Trophoblast cell (in vitro differentiated cells and primary cell): Measurements from ENCODE around the gene ARIH2.

Experiments used
- DNase-seq, 2 donors: peaks; one replicate each; pipeline ENCODE4 v3.0.0-alpha.2; 2016
- H2AFZ ChIP-seq: 2 replicates; pipeline ENCODE4 v1.6.1; 2013; ENCODE audit warnings: low read length, moderate library complexity, mild to moderate bottlenecking; ENCODE audit not compliant: insufficient read depth, poor library complexity
- H2AK5ac ChIP-seq: 2 replicates; pipeline ENCODE4 v1.6.1; 2013; ENCODE audit warnings: mild to moderate bottlenecking, low read length
- H2BK120ac ChIP-seq: 2 replicates; pipeline ENCODE4 v1.6.1; 2013; ENCODE audit warnings: low read length, mild to moderate bottlenecking, moderate library complexity; ENCODE audit not compliant: insufficient read depth, poor library complexity
- H2BK12ac ChIP-seq: 2 replicates; pipeline ENCODE4 v1.6.1; 2013; ENCODE audit warnings: mild to moderate bottlenecking, low read length, moderate library complexity
- H2BK5ac ChIP-seq: 2 replicates; pipeline ENCODE4 v1.6.1; 2013; ENCODE audit warnings: low read length, low read depth, moderate library complexity, mild to moderate bottlenecking; ENCODE audit not compliant: poor library complexity
- H3K14ac ChIP-seq: 2 replicates; pipeline ENCODE4 v1.6.1; 2013; ENCODE audit warnings: mild to moderate bottlenecking, low read length
- H3K18ac ChIP-seq: 2 replicates; pipeline ENCODE4 v1.6.1; 2013; ENCODE audit warnings: mild to moderate bottlenecking, low read length
- H3K23ac ChIP-seq: 2 replicates; pipeline ENCODE4 v1.6.1; 2013; ENCODE audit warnings: low read length
- H3K27ac ChIP-seq: 2 replicates; pipeline ENCODE4 v1.5.1; 2013; ENCODE audit warnings: low read depth, mild to moderate bottlenecking, inconsistent platforms, low read length, moderate library complexity
- H3K27me3 ChIP-seq: 2 replicates; pipeline ENCODE4 v1.6.1; 2013; ENCODE audit warnings: inconsistent platforms, mild to moderate bottlenecking, low read length, moderate library complexity; ENCODE audit not compliant: insufficient read depth
- H3K36me3 ChIP-seq, 2 experiments: 1 replicate in 1 of 2; 2 replicates in 1 of 2; pipeline ENCODE4 v1.6.1; 2013; ENCODE audit warnings: low read length in 2 of 2, mild to moderate bottlenecking in 2 of 2, moderate library complexity in 1 of 2; ENCODE audit not compliant: insufficient read depth in 2 of 2, control insufficient read depth in 1 of 2
- H3K4ac ChIP-seq: 2 replicates; pipeline ENCODE4 v1.6.1; 2013; ENCODE audit warnings: low read depth, mild to moderate bottlenecking, low read length, moderate library complexity
- H3K4me1 ChIP-seq, 2 experiments: 1 replicate in 1 of 2; 2 replicates in 1 of 2; pipeline ENCODE4 v1.6.1; 2013; ENCODE audit warnings: low read length in 2 of 2, mild to moderate bottlenecking in 2 of 2, moderate library complexity in 1 of 2; ENCODE audit not compliant: insufficient read depth in 2 of 2, control insufficient read depth in 1 of 2
- H3K4me2 ChIP-seq: 2 replicates; pipeline ENCODE4 v1.6.1; 2013; ENCODE audit warnings: inconsistent platforms, mild to moderate bottlenecking, low read length, moderate library complexity
- H3K4me3 ChIP-seq: 2 replicates; pipeline ENCODE4 v1.5.1; 2013; ENCODE audit warnings: mild to moderate bottlenecking, low read depth, low read length, inconsistent platforms
- H3K79me1 ChIP-seq: one replicate; pipeline ENCODE4 v1.6.1; 2013; ENCODE audit warnings: low read length
- H3K79me2 ChIP-seq: 2 replicates; pipeline ENCODE4 v1.6.1; 2013; ENCODE audit warnings: low read length, mild to moderate bottlenecking; ENCODE audit not compliant: control insufficient read depth, insufficient read depth, poor library complexity
- H3K9ac ChIP-seq: 2 replicates; pipeline ENCODE4 v1.6.1; 2013; ENCODE audit warnings: mild to moderate bottlenecking, low read length
- H3K9me3 ChIP-seq: 2 replicates; pipeline ENCODE4 v1.6.1; 2013; ENCODE audit warnings: low read depth, mild to moderate bottlenecking, control low read depth, inconsistent platforms, low read length; ENCODE audit not compliant: insufficient read depth
- H4K12ac ChIP-seq: 2 replicates; pipeline ENCODE4 v1.6.1; 2013; ENCODE audit warnings: low read depth, mild to moderate bottlenecking, low read length, moderate library complexity
- H4K8ac ChIP-seq: 2 replicates; pipeline ENCODE4 v1.6.1; 2013; ENCODE audit warnings: low read depth, mild to moderate bottlenecking, low read length, moderate library complexity
- H4K91ac ChIP-seq: one replicate; pipeline ENCODE4 v1.6.1; 2013; ENCODE audit warnings: low read depth, mild to moderate bottlenecking, low read length, moderate library complexity
- WGBS: extraction: QIAGEN DNeasy Blood & Tissue Kit; methylation state at CpG from one replicate; pipeline ENCODE4 v1.1.7; 2013; ENCODE audit warnings: missing lambda C conversion rate; ENCODE audit not compliant: insufficient read length, insufficient coverage; ENCODE audit errors: extremely low coverage; 5-methylcytosine and 5-hydroxymethylcytosine counted together

ARIH2 gene

GRCh38 chr3:49016414-49017228 lies 98.0 kb downstream of the ARIH2 start:
- H3K23ac ChIP-seq = no peak overlapping the region
- H3K4me3 ChIP-seq = no peak overlapping the region
- no peak overlapping the region for H3K4me2 ChIP-seq
- H3K9ac ChIP-seq = no peak overlapping the region
- no peaks in the 10 kb centered on the region for H3K27me3 ChIP-seq
- peaks cover 20% of the 10 kb centered on the region for H3K79me1 ChIP-seq
- no peak overlapping the region for H2AK5ac ChIP-seq
- H3K79me2 ChIP-seq = peaks cover 12% of the 10 kb centered on the region
- no peak overlapping the region for H3K18ac ChIP-seq
- H3K36me3 ChIP-seq = peaks cover 53 to 54% of the 10 kb centered on the region in 2 experiments
- no peak overlapping the region for H4K8ac ChIP-seq
- H2AFZ ChIP-seq = no peak overlapping the region
- WGBS = no CpG with 5 or more reads among the region's 6 CpGs
- H3K14ac ChIP-seq = no peak overlapping the region
- H3K4me1 ChIP-seq = peaks cover 6 to 16% of the 10 kb centered on the region in 2 experiments
- peaks cover 2% of the 10 kb centered on the region for H3K9me3 ChIP-seq
- H2BK12ac ChIP-seq = no peak overlapping the region
- H3K4ac ChIP-seq = no peak overlapping the region
- H2BK120ac ChIP-seq = no peak overlapping the region
- H4K12ac ChIP-seq = no peak overlapping the region
- H2BK5ac ChIP-seq = no peak overlapping the region
- no peak overlapping the region for H3K27ac ChIP-seq
- no peak overlapping the region for H4K91ac ChIP-seq
- no peak for DNase-seq

GRCh38 chr3:49017229-49017970 lies 98.8 kb downstream of the ARIH2 start:
- H3K4me1 ChIP-seq = peaks cover 7 to 17% of the 10 kb centered on the region in 2 experiments
- DNase-seq = peak in 1 of 2 donors; percentile 53
- no peak overlapping the region for H2BK5ac ChIP-seq
- peaks cover 26% of the 10 kb centered on the region for H3K79me1 ChIP-seq
- H3K27ac ChIP-seq = peak overlapping the region; percentile 59
- H3K4me2 ChIP-seq = peak overlapping the region; percentile 86
- peak overlapping the region; percentile 67 for H3K9ac ChIP-seq
- H4K91ac ChIP-seq = peak overlapping the region; percentile 67
- peaks cover 46 to 48% of the 10 kb centered on the region in 2 experiments for H3K36me3 ChIP-seq
- no peak overlapping the region for H3K4ac ChIP-seq
- peak overlapping the region; percentile 9 for H2AK5ac ChIP-seq
- peaks cover 17% of the 10 kb centered on the region for H3K79me2 ChIP-seq
- peaks cover 2% of the 10 kb centered on the region for H3K9me3 ChIP-seq
- H3K4me3 ChIP-seq = peak overlapping the region; percentile 88
- peak overlapping the region; percentile 85 for H4K8ac ChIP-seq
- peak overlapping the region; percentile 3 for H4K12ac ChIP-seq
- H3K23ac ChIP-seq = no peak overlapping the region
- H3K18ac ChIP-seq = peak overlapping the region; percentile 9
- WGBS = no CpG with 5 or more reads among the region's 23 CpGs
- no peaks in the 10 kb centered on the region for H3K27me3 ChIP-seq
- peak overlapping the region; percentile 32 for H3K14ac ChIP-seq
- peak overlapping the region; percentile 14 for H2AFZ ChIP-seq
- H2BK12ac ChIP-seq = no peak overlapping the region
- H2BK120ac ChIP-seq = no peak overlapping the region

GRCh38 chr3:49017971-49018706 lies 99.5 kb downstream of the ARIH2 start, which contains the start of gene DALRD3:
DALRD3 (minus strand) TSS chr3:49018580; CDS start chr3:49018564, 16 bp downstream.
- H2AFZ ChIP-seq = peak within 1 kb of the TSS; percentile 83
- peak within 1 kb of the TSS; percentile 34 for H3K18ac ChIP-seq
- H3K14ac ChIP-seq = peak within 1 kb of the TSS; percentile 62
- H3K23ac ChIP-seq = no peak within 1 kb of the TSS
- peak; percentile 71 to 74 for DNase-seq
- no peaks in the 10 kb centered on the region for H3K27me3 ChIP-seq
- H3K4me3 ChIP-seq = peak within 1 kb of the TSS; percentile 88
- no peak within 1 kb of the TSS for H2BK12ac ChIP-seq
- WGBS = no CpG with 5 or more reads among the region's 85 CpGs
- peak within 1 kb of the TSS; percentile 86 for H3K4me2 ChIP-seq
- H4K12ac ChIP-seq = peak within 1 kb of the TSS; percentile 67
- peak within 1 kb of the TSS; percentile 9 for H2AK5ac ChIP-seq
- peaks cover 38 to 46% of the 10 kb centered on the region in 2 experiments for H3K36me3 ChIP-seq
- H3K4me1 ChIP-seq = peaks cover 14 to 24% of the 10 kb centered on the region in 2 experiments
- H4K8ac ChIP-seq = peak within 1 kb of the TSS; percentile 85
- H3K79me2 ChIP-seq = peaks cover 21% of the 10 kb centered on the region
- peaks cover 27% of the 10 kb centered on the region for H3K79me1 ChIP-seq
- H4K91ac ChIP-seq = peak within 1 kb of the TSS; percentile 67
- H3K9me3 ChIP-seq = peaks cover 2% of the 10 kb centered on the region
- peak within 1 kb of the TSS; percentile 20 for H2BK120ac ChIP-seq
- H3K9ac ChIP-seq = peak within 1 kb of the TSS; percentile 67
- H2BK5ac ChIP-seq = peak within 1 kb of the TSS; percentile 29
- H3K4ac ChIP-seq = peak within 1 kb of the TSS; percentile 48
- peak within 1 kb of the TSS; percentile 59 for H3K27ac ChIP-seq

GRCh38 chr3:49018707-49019006 lies 100.0 kb downstream of the ARIH2 start:
- DNase-seq = peak in 1 of 2 donors; percentile 40
- Histone ChIP-seq H2BK120ac (no peak overlapping the region), H3K36me3 (peaks cover 33 to 45% of the 10 kb centered on the region in 2 experiments), H3K18ac (no peak overlapping the region), H4K91ac (peak overlapping the region; percentile 43), H3K4me2 (peak overlapping the region; percentile 86), H3K79me2 (peaks cover 21% of the 10 kb centered on the region), H4K12ac (peak overlapping the region; percentile 67), H4K8ac (peak overlapping the region; percentile 85), H2AFZ (peak overlapping the region; percentile 83), H2BK12ac (no peak overlapping the region), H3K4ac (peak overlapping the region; percentile 48), H3K14ac (no peak overlapping the region), H3K27me3 (no peaks in the 10 kb centered on the region), H3K79me1 (peaks cover 27% of the 10 kb centered on the region), H3K27ac (peak overlapping the region; percentile 26), H2AK5ac (no peak overlapping the region), H3K9ac (no peak overlapping the region), H3K4me1 (peaks cover 14 to 24% of the 10 kb centered on the region in 2 experiments), H3K23ac (no peak overlapping the region), H3K9me3 (peaks cover 2% of the 10 kb centered on the region), H3K4me3 (peak overlapping the region; percentile 88), H2BK5ac (no peak overlapping the region)
- no CpG with 5 or more reads among the region's 18 CpGs for WGBS
